Measurements from ENCODE around the gene CATSPER4.
"Not testable (repeated sequence)": the region's sequence is repeated elsewhere in the genome, so short reads cannot be mapped to it uniquely, and the experiment has no call there.

CATSPER4 gene

GRCh38 chr1:26195805-26196204, 5.4 kb downstream of the CATSPER4 start:
- DNase-seq (ENCODE audit: low read depth): no peak

GRCh38 chr1:26197301-26197700, 6.9 kb downstream of the CATSPER4 start:
- DNase-seq (ENCODE audit: low read depth): no peak

GRCh38 chr1:26197813-26198212, 7.4 kb downstream of the CATSPER4 start:
- DNase-seq (ENCODE audit: low read depth): no peak

- DNase-seq (ENCODE audit: low read depth): no peak
Measured at GRCh38 chr1:26200413-26200812, 10.0 kb downstream of the CATSPER4 start.

GRCh38 chr1:26203642-26204318, 13.4 kb downstream of the CATSPER4 start:
- DNase-seq (ENCODE audit: low read depth): no peak

GRCh38 chr1:26210147-26210870, 19.9 kb downstream of the CATSPER4 start:
- DNase-seq (ENCODE audit: low read depth): no peak

- no peak for DNase-seq (ENCODE audit: low read depth)
Measured at GRCh38 chr1:26212726-26213125, 22.3 kb downstream of the CATSPER4 start.

- no peak for DNase-seq (ENCODE audit: low read depth)
Measured at GRCh38 chr1:26213335-26213905, 23.0 kb downstream of the CATSPER4 start.

GRCh38 chr1:26215246-26215645, 24.8 kb downstream of the CATSPER4 start:
- no peak for DNase-seq (ENCODE audit: low read depth)

- DNase-seq (ENCODE audit: low read depth): no peak
Measured at GRCh38 chr1:26218906-26219494, 28.6 kb downstream of the CATSPER4 start.

GRCh38 chr1:26220199-26220912, 30.0 kb downstream of the CATSPER4 start:
- no peak for DNase-seq (ENCODE audit: low read depth)

- DNase-seq (ENCODE audit: low read depth): no peak
Measured at GRCh38 chr1:26221094-26221493, 30.7 kb downstream of the CATSPER4 start.

GRCh38 chr1:26224606-26225005, 34.2 kb downstream of the CATSPER4 start:
- no peak for DNase-seq (ENCODE audit: low read depth)

GRCh38 chr1:26225033-26225831, 34.8 kb downstream of the CATSPER4 start:
- peak; percentile 19 for DNase-seq (ENCODE audit: low read depth)

- DNase-seq (ENCODE audit: low read depth): not testable (repeated sequence)
Measured at GRCh38 chr1:26230682-26231081, 40.3 kb downstream of the CATSPER4 start.

GRCh38 chr1:26233903-26234643, 43.7 kb downstream of the CATSPER4 start, which contains the start of gene CEP85:
Gene CEP85, plus strand, starts transcription at chr1:26234200. Its CDS starts 5,584 bp downstream, at chr1:26239784.
- DNase-seq (ENCODE audit: low read depth): peak; percentile 98

- DNase-seq (ENCODE audit: low read depth): no peak
Measured at GRCh38 chr1:26234644-26235370, 44.4 kb downstream of the CATSPER4 start.

GRCh38 chr1:26237230-26237966, 47.0 kb downstream of the CATSPER4 start:
- DNase-seq (ENCODE audit: low read depth): no peak

- DNase-seq (ENCODE audit: low read depth): no peak
Measured at GRCh38 chr1:26239936-26240335, 49.5 kb downstream of the CATSPER4 start.
